GM12878 (cell line): ENCODE results near the gene COL4A1. TPM values are rescaled to one million over a fixed set of nuclear protein-coding genes. Genes with fewer than 3 reads are reported as not detected.

Source experiments
- ATAC-seq: fragments of 200-7000 bp; cut with Tn5 transposase; 3 replicates; pipeline ENCODE4 v1.9.1; 2020; ENCODE audit warnings: mild to moderate bottlenecking, moderate library complexity
- BruUV-seq: library from RNA; stranded (reverse); fragments of 400-500 nt; replicated peaks from 2 replicates; lab custom pipeline; 2021; lab: Mats Ljungman, UMichigan
- CTCF ChIA-PET: fragments of 300-600 bp; sonication (Branson Sonifier 250); formaldehyde crosslinking; extraction: SDS; loops from one replicate; lab custom pipeline; 2021; ENCODE audit warnings: inconsistent platforms; lab: Yijun Ruan, JAX
- POLR2A ChIA-PET: fragments of 350-600 bp; formaldehyde crosslinking; extraction: SDS; loops from one replicate; lab custom pipeline; 2021; ENCODE audit warnings: inconsistent platforms; lab: Charles Lee
- RAD21 ChIA-PET: fragments of 300-600 bp; sonication (Branson Sonifier 250); formaldehyde crosslinking; loops from one replicate; lab custom pipeline; 2023; ENCODE audit warnings: antibody characterized with exemption; ENCODE audit not compliant: unreplicated experiment; lab: Charles Lee
- SMC1A ChIA-PET: fragments of 300-600 bp; sonication (Branson Sonifier 250); formaldehyde crosslinking; loops from one replicate; lab custom pipeline; 2023; ENCODE audit not compliant: unreplicated experiment, uncharacterized antibody; lab: Charles Lee
- DNase-seq: peaks from one replicate; pipeline ENCODE4 v3.0.0-alpha.2; 2011; ENCODE audit warnings: low read depth, low spot score
- FAIRE-seq: peaks from 3 replicates; lab custom pipeline; 2011; peaks lifted over from hg19 to GRCh38; lab: Jason Lieb, UNC
- H2AFZ ChIP-seq: 2 replicates; pipeline ENCODE4 v1.6.0; 2011; ENCODE audit warnings: low read depth, low read length, control low read depth; ENCODE audit not compliant: control insufficient read depth
- H3K27ac ChIP-seq: 2 replicates; pipeline ENCODE4 v1.5.1; 2011; ENCODE audit warnings: control low read depth; ENCODE audit not compliant: control insufficient read depth, insufficient read depth
- H3K27me3 ChIP-seq, 2 experiments: replicated peaks in 1 of 2; 2 replicates each; pipeline versions ENCODE4 v1.6.0 to v1.6.1; 2011; ENCODE audit warnings: low read length in 1 of 2; ENCODE audit not compliant: control insufficient read depth in 2 of 2, insufficient read depth in 2 of 2
- H3K36me3 ChIP-seq, 2 experiments: 2 replicates each; pipeline ENCODE4 v1.5.1; 2011; ENCODE audit warnings: low read length in 1 of 2; ENCODE audit not compliant: control insufficient read depth in 2 of 2, insufficient read depth in 2 of 2
- H3K4me1 ChIP-seq: 2 replicates; pipeline ENCODE4 v1.6.1; 2011; ENCODE audit warnings: mild to moderate bottlenecking, low read length, moderate library complexity, mixed read lengths; ENCODE audit not compliant: control insufficient read depth, insufficient read depth
- H3K4me2 ChIP-seq: 2 replicates; pipeline ENCODE4 v1.6.0; 2011; ENCODE audit warnings: control low read depth; ENCODE audit not compliant: control insufficient read depth, insufficient read depth
- H3K4me3 ChIP-seq: fragments of 200-600 bp; sonication (generic); 2 replicates; pipeline ENCODE4 v1.5.1; 2016
- H3K79me2 ChIP-seq: 2 replicates; pipeline ENCODE4 v1.6.0; 2011; ENCODE audit warnings: low read length; ENCODE audit not compliant: control insufficient read depth, insufficient read depth
- H3K9ac ChIP-seq: 2 replicates; pipeline ENCODE4 v1.8.0; 2011; ENCODE audit warnings: low read length, control low read depth, mixed read lengths; ENCODE audit not compliant: control insufficient read depth, insufficient read depth
- H3K9me3 ChIP-seq: replicated peaks from 3 replicates; pipeline ENCODE4 v1.5.1; 2011; ENCODE audit warnings: mild to moderate bottlenecking, low read length; ENCODE audit not compliant: control insufficient read depth, insufficient read depth
- H4K20me1 ChIP-seq: 2 replicates; pipeline ENCODE4 v1.6.0; 2011; ENCODE audit not compliant: control insufficient read depth, insufficient read depth
- ATF7 ChIP-seq: fragments of 450-650 bp; IDR thresholded peaks from 2 replicates; pipeline ENCODE4 v1.6.1; 2016; ENCODE audit warnings: low read depth, mild to moderate bottlenecking
- CTCF ChIP-seq, 3 experiments: IDR thresholded peaks in 2 of 3; conservative IDR thresholded peaks in 1 of 3; 2 replicates each; pipeline ENCODE4 v1.5.1; 2011; ENCODE audit warnings: low read depth in 3 of 3, low read length in 3 of 3, mild to moderate bottlenecking in 3 of 3, control low read depth in 2 of 3, moderate library complexity in 2 of 3, inconsistent platforms in 1 of 3, mixed read lengths in 1 of 3; ENCODE audit not compliant: control insufficient read depth in 2 of 3, insufficient read depth in 1 of 3; ENCODE audit errors: extremely low read depth in 1 of 3
- E2F4 ChIP-seq: IDR thresholded peaks from 2 replicates; pipeline ENCODE4 v1.6.1; 2012; ENCODE audit warnings: low read depth, low read length, improper control_type of control experiment
- EED ChIP-seq: sonication (generic); IDR thresholded peaks from 2 replicates; pipeline ENCODE4 v1.6.1; 2016; ENCODE audit warnings: antibody characterized with exemption, low read depth
- HDAC2 ChIP-seq: fragments of 200-600 bp; sonication (generic); IDR thresholded peaks from 2 replicates; pipeline ENCODE4 v1.6.1; 2017
- HDAC6 ChIP-seq: fragments of 200-600 bp; sonication (generic); IDR thresholded peaks from one replicate; pipeline ENCODE4 v1.8.0; 2017; ENCODE audit warnings: antibody characterized with exemption; ENCODE audit not compliant: unreplicated experiment
- JUNB ChIP-seq: IDR thresholded peaks from 2 replicates; pipeline ENCODE4 v1.6.1; 2016; ENCODE audit warnings: antibody characterized with exemption, mild to moderate bottlenecking
- KAT2A ChIP-seq: conservative IDR thresholded peaks from 2 replicates; pipeline ENCODE4 v1.6.1; 2011; ENCODE audit warnings: low read depth, low read length; ENCODE audit not compliant: control insufficient read depth
- KDM1A ChIP-seq: fragments of 200-600 bp; sonication (generic); IDR thresholded peaks from 2 replicates; pipeline ENCODE4 v1.6.1; 2016; ENCODE audit warnings: borderline replicate concordance
- MAX ChIP-seq: IDR thresholded peaks from 2 replicates; pipeline ENCODE4 v1.6.1; 2012; ENCODE audit warnings: low read depth, low read length, improper control_type of control experiment
- NFXL1 ChIP-seq: fragments of 450-650 bp; IDR thresholded peaks from 2 replicates; pipeline ENCODE4 v1.6.1; 2017; ENCODE audit warnings: antibody characterized with exemption, mild to moderate bottlenecking, borderline replicate concordance
- NKRF ChIP-seq: fragments of 450-650 bp; conservative IDR thresholded peaks from 2 replicates; pipeline ENCODE4 v1.6.1; 2017; ENCODE audit warnings: mild to moderate bottlenecking, moderate library complexity
- NR2F1 ChIP-seq: fragments of 450-650 bp; conservative IDR thresholded peaks from 2 replicates; pipeline ENCODE4 v1.6.1; 2017; ENCODE audit warnings: mild to moderate bottlenecking
- POLR2AphosphoS2 ChIP-seq: IDR thresholded peaks from 2 replicates; pipeline ENCODE4 v1.6.1; 2011; ENCODE audit warnings: low read depth, mild to moderate bottlenecking, low read length, improper control_type of control experiment, moderate library complexity
- POLR2AphosphoS5 ChIP-seq: IDR thresholded peaks from 2 replicates; pipeline ENCODE4 v1.6.1; 2011; ENCODE audit warnings: mild to moderate bottlenecking, low read length, inconsistent platforms
- POU2F2 ChIP-seq: IDR thresholded peaks from 3 replicates; pipeline ENCODE4 v1.6.1; 2011; ENCODE audit warnings: low read depth, mild to moderate bottlenecking, low read length, borderline replicate concordance
- ZNF274 ChIP-seq: IDR thresholded peaks from one replicate; pipeline ENCODE4 v1.8.0; 2011; ENCODE audit not compliant: insufficient read length, insufficient read depth
- ZZZ3 ChIP-seq: IDR thresholded peaks from 2 replicates; pipeline ENCODE4 v1.6.1; 2011; ENCODE audit warnings: low read depth; ENCODE audit not compliant: control insufficient read depth, insufficient read length
- WGBS: methylation state at CpG from one replicate; pipeline ENCODE4 v1.1.6; 2016; ENCODE audit warnings: low lambda C conversion rate; ENCODE audit not compliant: insufficient replicate concordance, insufficient coverage; ENCODE audit errors: missing lambda C conversion rate; 5-methylcytosine and 5-hydroxymethylcytosine counted together
- in situ Hi-C: fragments of 300-500 bp; cut with MboI; formaldehyde crosslinking; loops from 9 replicates; pipeline ENCODE4 v1.14.3; 2018; ENCODE audit warnings: mixed read lengths
- intact Hi-C: fragments of 100-400 bp; cut with micrococcal nuclease; formaldehyde crosslinking; loops from one replicate; pipeline ENCODE4 v1.14.2; 2022; ENCODE audit not compliant: unreplicated experiment
- polyA plus RNA-seq, 11 experiments: library from polyadenylated mRNA; depleted of rRNA in 4 of 11; unstranded in 6 of 11; stranded (reverse) in 5 of 11; fragments of >200 nt; fragmentation: Nextera tagmentation in 4 of 11; fragmentation: Illumina TruSeq in 1 of 11; extraction: Ambion mirVana in 4 of 11; extraction: Trizol in 1 of 11; gene quantifications; 1 replicate in 1 of 11; 2 replicates in 10 of 11; pipeline versions ENCODE4 v1.2.1 to v1.2.3, GENCODE V29; 2011 to 2016; ENCODE audit warnings: inconsistent platforms in 2 of 11, missing spikeins in 2 of 11, low read depth in 1 of 11
- total RNA-seq, 4 experiments: library from RNA; depleted of rRNA in 3 of 4; stranded (reverse); fragments of >200 nt in 3 of 4; fragmentation: Illumina TruSeq in 1 of 4; extraction: Trizol in 1 of 4; gene quantifications; 2 replicates each; pipeline versions ENCODE4 v1.2.1 to v1.2.3, GENCODE V29; 2013 to 2021

COL4A1 gene
- total and polyA plus RNA-seq, 10 of the 15 experiments (the other 5 are each of a cell fraction or from before 2014, with no cell fraction given), result 0.07 to 0.31 (median 0.13) TPM; not detected in 6

- WGBS, result 50% methylated on average over 9 of the region's 9 CpGs
- no peaks in the 10 kb centered on the region for H4K20me1 ChIP-seq
- ATAC-seq (no peak), FAIRE-seq (no peak), DNase-seq (no peak)
- no peaks in the 10 kb centered on the region; the same call in 2 of the 3 replicates for H3K9me3 ChIP-seq
- no TSS peak for BruUV-seq
- no peaks in the 10 kb centered on the region for H3K27me3 ChIP-seq
- H3K4me2 ChIP-seq, result no peak overlapping the region
- CTCF ChIA-PET, result no interaction called here
- no peak overlapping the region for H3K9ac ChIP-seq
- RAD21 ChIA-PET, result no interaction called here
- intact Hi-C loops (no loop called here), in situ Hi-C loops (no loop called here)
- POLR2A ChIA-PET, result no interaction called here
- H3K4me1 ChIP-seq, result peaks cover 5% of the 10 kb centered on the region
- no peaks in the 10 kb centered on the region for H3K36me3 ChIP-seq
- no peak overlapping the region for H3K4me3 ChIP-seq
- SMC1A ChIA-PET, result interaction anchor here (0.9 to 1.4 kb wide), 4 partner anchors 12 to 102 kb away, joined by 3 to 4 read pairs (median 3); no protein-coding TSS in a partner anchor
- TF ChIP-seq MAX, result no peak
- TF ChIP-seq HDAC6, result no peak
- no peak for TF ChIP-seq POLR2AphosphoS5
- no peak for TF ChIP-seq KAT2A
- TF ChIP-seq POU2F2, result no peak
- no peak for TF ChIP-seq NFXL1
- no peak for TF ChIP-seq ZNF274
- TF ChIP-seq HDAC2, result no peak
- no peak for TF ChIP-seq CTCF (IDR thresholded peaks at IDR 0.05 in 2 of 3, conservative IDR thresholded peaks at IDR 0.05 in 1 of 3; ENCODE audit: control insufficient read depth in 2 of 3, extremely low read depth in 1 of 3, insufficient read depth in 1 of 3, low read depth in 3 of 3, low read length in 3 of 3)
- no peak for TF ChIP-seq KDM1A
- TF ChIP-seq NKRF, result no peak
- TF ChIP-seq EED, result no peak
- TF ChIP-seq POLR2AphosphoS2, result no peak
- no peak for TF ChIP-seq E2F4
- TF ChIP-seq NR2F1, result no peak
- no peak for TF ChIP-seq ATF7
- no peak for TF ChIP-seq JUNB
- TF ChIP-seq ZZZ3, result no peak
- H3K79me2 ChIP-seq, result no peaks in the 10 kb centered on the region
- no peak overlapping the region for H3K27ac ChIP-seq
- no peak overlapping the region for H2AFZ ChIP-seq
These were observed 35.5 kb upstream of the COL4A1 start for GRCh38 chr13:110342474-110342873.
